Naive thymus-derived CD4-positive, alpha-beta T cell (primary cell): Measurements from ENCODE around the gene IL1RAPL1. TPM values are rescaled to one million over a fixed set of nuclear protein-coding genes. Genes with fewer than 3 reads are reported as not detected.

Source experiments
- ATAC-seq: fragments of 150-1000 bp; cut with Tn5 transposase; 2 replicates; pipeline ENCODE4 v1.10.0; 2021; ENCODE audit warnings: mild to moderate bottlenecking, moderate library complexity
- CTCF ChIA-PET: fragments of 350-600 bp; sonication (Branson Sonifier 250); formaldehyde crosslinking; loops from one replicate; lab custom pipeline; 2021; ENCODE audit warnings: antibody characterized with exemption; lab: Charles Lee
- POLR2A ChIA-PET: fragments of 350-600 bp; sonication (Branson Sonifier 250); formaldehyde crosslinking; loops from one replicate; lab custom pipeline; 2021; ENCODE audit warnings: antibody characterized with exemption, inconsistent platforms; lab: Charles Lee
- DNase-seq, 9 donors: peaks; one replicate each; pipeline versions ENCODE4 v3.0.0 to v3.0.0-alpha.2; 2020 to 2022; ENCODE audit warnings: mixed read lengths in 1 of 9
- H3K27ac ChIP-seq: one replicate; pipeline ENCODE4 v1.7.0; 2013; ENCODE audit warnings: mild to moderate bottlenecking, low read depth, low read length, moderate library complexity
- H3K27me3 ChIP-seq, 2 donors: one replicate each; pipeline ENCODE4 v1.7.0; 2013; ENCODE audit warnings: low read length in 2 of 2, mild to moderate bottlenecking in 2 of 2, moderate library complexity in 2 of 2; ENCODE audit not compliant: control insufficient read depth in 2 of 2, insufficient read depth in 2 of 2
- H3K36me3 ChIP-seq, 3 experiments: 1 replicate in 2 of 3; 2 replicates in 1 of 3; pipeline ENCODE4 v1.7.0; 2013; ENCODE audit warnings: low read length in 3 of 3, mild to moderate bottlenecking in 3 of 3, moderate library complexity in 1 of 3; ENCODE audit not compliant: insufficient read depth in 3 of 3, control insufficient read depth in 2 of 3
- H3K4me1 ChIP-seq, 2 donors: one replicate each; pipeline ENCODE4 v1.7.0; 2013; ENCODE audit warnings: low read length in 2 of 2, mild to moderate bottlenecking in 2 of 2, moderate library complexity in 1 of 2; ENCODE audit not compliant: control insufficient read depth in 2 of 2, insufficient read depth in 2 of 2
- H3K4me3 ChIP-seq: 2 replicates; pipeline ENCODE4 v1.7.0; 2013; ENCODE audit warnings: mild to moderate bottlenecking, low read length
- H3K9me3 ChIP-seq, 3 experiments: 1 replicate in 2 of 3; 2 replicates in 1 of 3; pipeline ENCODE4 v1.7.0; 2013; ENCODE audit warnings: low read length in 3 of 3; ENCODE audit not compliant: control insufficient read depth in 2 of 3
- H3K27ac Mint-ChIP-seq, 9 donors: one replicate each; pipeline ENCODE4 v1.8.0; 2020 to 2022; ENCODE audit warnings: mixed read lengths in 9 of 9, mild to moderate bottlenecking in 8 of 9, moderate library complexity in 5 of 9, inconsistent platforms in 2 of 9
- H3K27me3 Mint-ChIP-seq, 5 donors: one replicate each; pipeline ENCODE4 v1.8.0; 2021 to 2022; ENCODE audit warnings: mixed read lengths in 5 of 5, mild to moderate bottlenecking in 1 of 5
- H3K36me3 Mint-ChIP-seq, 5 donors: one replicate each; pipeline ENCODE4 v1.8.0; 2020 to 2022; ENCODE audit warnings: mixed read lengths in 5 of 5, mild to moderate bottlenecking in 3 of 5, inconsistent platforms in 1 of 5
- H3K4me1 Mint-ChIP-seq, 7 donors: one replicate each; pipeline ENCODE4 v1.8.0; 2020 to 2022; ENCODE audit warnings: mixed read lengths in 7 of 7, mild to moderate bottlenecking in 3 of 7, inconsistent platforms in 1 of 7
- H3K4me3 Mint-ChIP-seq, 10 donors: one replicate each; pipeline ENCODE4 v1.8.0; 2020 to 2022; ENCODE audit warnings: mild to moderate bottlenecking in 10 of 10, mixed read lengths in 10 of 10, moderate library complexity in 6 of 10, inconsistent platforms in 2 of 10
- H3K9me3 Mint-ChIP-seq, 11 donors: one replicate each; pipeline ENCODE4 v1.8.0; 2020 to 2022; ENCODE audit warnings: mixed read lengths in 11 of 11, mild to moderate bottlenecking in 4 of 11, inconsistent platforms in 1 of 11, moderate library complexity in 1 of 11
- intact Hi-C, 2 donors: fragments of 100-400 bp; cut with micrococcal nuclease; formaldehyde crosslinking; loops; one replicate each; pipeline ENCODE4 v1.15.1; 2023
- microRNA-seq: library from miRNA; unstranded; fragments of <30 nt; microRNA quantifications from one replicate; pipeline ENCODE4 v1.2.0, GENCODE V29; 2022; ENCODE audit warnings: borderline microRNAs expressed
- polyA plus RNA-seq, 2 donors: library from polyadenylated mRNA; unstranded; fragments of 300-500 nt; fragmentation: Illumina TruSeq; gene quantifications; one replicate each; pipeline ENCODE4 v1.2.3, GENCODE V29; 2021
- total RNA-seq, 6 experiments: library from RNA in 5 of 6; stranded (reverse) in 5 of 6; gene quantifications; 1 replicate in 5 of 6; 2 replicates in 1 of 6; pipeline ENCODE4 v1.2.3 and lab custom pipeline; 2021 to 2026

The IL1RAPL1 gene
- total and polyA plus RNA-seq, 7 experiments from 2014 or later: not detected

GRCh38 chrX:29962061-29962460 is 1374.8 kb downstream of the IL1RAPL1 start:
- Histone ChIP-seq H3K4me1 (no peaks in the 10 kb centered on the region), H3K36me3 (no peaks in the 10 kb centered on the region), H3K9me3 (no peaks in the 10 kb centered on the region), H3K27ac (no peak overlapping the region), H3K4me3 (no peak overlapping the region), H3K27me3 (no peaks in the 10 kb centered on the region)
- CTCF ChIA-PET: no interaction called here
- no peak overlapping the region for H3K4me3 Mint-ChIP-seq
- no peak overlapping the region for H3K27ac Mint-ChIP-seq
- intact Hi-C loops: no loop called here
- DNase-seq: no peak
- no peaks in the 10 kb centered on the region for H3K36me3 Mint-ChIP-seq
- H3K27me3 Mint-ChIP-seq: no peaks in the 10 kb centered on the region
- POLR2A ChIA-PET: no interaction called here
- no peak for ATAC-seq
- H3K4me1 Mint-ChIP-seq: no peaks in the 10 kb centered on the region
- H3K9me3 Mint-ChIP-seq: peaks cover 0 to 1% (median 0%) of the 10 kb centered on the region in 11 donors

- no peaks in the 10 kb centered on the region for H3K27me3 Mint-ChIP-seq
- no peak for DNase-seq
- Histone ChIP-seq H3K36me3 (no peaks in the 10 kb centered on the region), H3K4me1 (no peaks in the 10 kb centered on the region), H3K27ac (no peak overlapping the region), H3K9me3 (no peaks in the 10 kb centered on the region), H3K27me3 (no peaks in the 10 kb centered on the region), H3K4me3 (no peak overlapping the region)
- H3K27ac Mint-ChIP-seq: no peak overlapping the region
- no peaks in the 10 kb centered on the region for H3K4me1 Mint-ChIP-seq
- no peak overlapping the region for H3K4me3 Mint-ChIP-seq
- intact Hi-C loops: no loop called here
- POLR2A ChIA-PET: no interaction called here
- no peaks in the 10 kb centered on the region for H3K36me3 Mint-ChIP-seq
- peaks cover 0 to 1% (median 0%) of the 10 kb centered on the region in 11 donors for H3K9me3 Mint-ChIP-seq
- CTCF ChIA-PET: no interaction called here
- no peak for ATAC-seq
These were observed 1378.4 kb downstream of the IL1RAPL1 start for GRCh38 chrX:29965634-29966033.

GRCh38 chrX:29992083-29992482 is 1404.8 kb downstream of the IL1RAPL1 start:
- no peaks in the 10 kb centered on the region for H3K4me1 Mint-ChIP-seq
- H3K36me3 ChIP-seq: no peaks in the 10 kb centered on the region
- H3K9me3 ChIP-seq: no peaks in the 10 kb centered on the region
- ATAC-seq (no peak), DNase-seq (no peak)
- H3K27ac Mint-ChIP-seq: no peak overlapping the region
- H3K4me1 ChIP-seq: no peaks in the 10 kb centered on the region
- no peak overlapping the region for H3K4me3 ChIP-seq
- H3K36me3 Mint-ChIP-seq: no peaks in the 10 kb centered on the region
- CTCF ChIA-PET: no interaction called here
- no peaks in the 10 kb centered on the region for H3K27me3 Mint-ChIP-seq
- peaks cover 0 to 12% (median 4%) of the 10 kb centered on the region in 11 donors for H3K9me3 Mint-ChIP-seq
- no peak overlapping the region for H3K27ac ChIP-seq
- intact Hi-C loops: no loop called here
- H3K27me3 ChIP-seq: no peaks in the 10 kb centered on the region
- H3K4me3 Mint-ChIP-seq: no peak overlapping the region
- POLR2A ChIA-PET: no interaction called here

- intact Hi-C loops: no loop called here
- H3K4me3 Mint-ChIP-seq: no peak overlapping the region
- ATAC-seq: no peak
- H3K36me3 Mint-ChIP-seq: no peaks in the 10 kb centered on the region
- Histone ChIP-seq H3K27ac (no peak overlapping the region), H3K27me3 (no peaks in the 10 kb centered on the region), H3K4me3 (no peak overlapping the region), H3K36me3 (no peaks in the 10 kb centered on the region), H3K9me3 (no peaks in the 10 kb centered on the region), H3K4me1 (no peaks in the 10 kb centered on the region)
- no peaks in the 10 kb centered on the region for H3K4me1 Mint-ChIP-seq
- H3K27ac Mint-ChIP-seq: no peak overlapping the region
- ChIA-PET POLR2A (no interaction called here), CTCF (no interaction called here)
- H3K9me3 Mint-ChIP-seq: peaks cover 0 to 10% (median 3%) of the 10 kb centered on the region in 11 donors
- no peak for DNase-seq
- H3K27me3 Mint-ChIP-seq: no peaks in the 10 kb centered on the region
These were observed 1418.6 kb downstream of the IL1RAPL1 start for GRCh38 chrX:30005813-30006212.

Small RNA genes lying within 50 kb of the gene (microRNA-seq; reads per million reads assigned to microRNA genes)
- not detected for gene MIR4666B
